Fibroblast of peridontal ligament (primary cell): Measurements from ENCODE around the gene MAN2B2.
"Not testable (repeated sequence)": the region's sequence is repeated elsewhere in the genome, so short reads cannot be mapped to it uniquely, and the experiment has no call there.

Experiments used
- DNase-seq: peaks from one replicate; pipeline ENCODE4 v3.0.0-alpha.2; 2010; ENCODE audit errors: extremely low read depth

Gene MAN2B2

DNA sequence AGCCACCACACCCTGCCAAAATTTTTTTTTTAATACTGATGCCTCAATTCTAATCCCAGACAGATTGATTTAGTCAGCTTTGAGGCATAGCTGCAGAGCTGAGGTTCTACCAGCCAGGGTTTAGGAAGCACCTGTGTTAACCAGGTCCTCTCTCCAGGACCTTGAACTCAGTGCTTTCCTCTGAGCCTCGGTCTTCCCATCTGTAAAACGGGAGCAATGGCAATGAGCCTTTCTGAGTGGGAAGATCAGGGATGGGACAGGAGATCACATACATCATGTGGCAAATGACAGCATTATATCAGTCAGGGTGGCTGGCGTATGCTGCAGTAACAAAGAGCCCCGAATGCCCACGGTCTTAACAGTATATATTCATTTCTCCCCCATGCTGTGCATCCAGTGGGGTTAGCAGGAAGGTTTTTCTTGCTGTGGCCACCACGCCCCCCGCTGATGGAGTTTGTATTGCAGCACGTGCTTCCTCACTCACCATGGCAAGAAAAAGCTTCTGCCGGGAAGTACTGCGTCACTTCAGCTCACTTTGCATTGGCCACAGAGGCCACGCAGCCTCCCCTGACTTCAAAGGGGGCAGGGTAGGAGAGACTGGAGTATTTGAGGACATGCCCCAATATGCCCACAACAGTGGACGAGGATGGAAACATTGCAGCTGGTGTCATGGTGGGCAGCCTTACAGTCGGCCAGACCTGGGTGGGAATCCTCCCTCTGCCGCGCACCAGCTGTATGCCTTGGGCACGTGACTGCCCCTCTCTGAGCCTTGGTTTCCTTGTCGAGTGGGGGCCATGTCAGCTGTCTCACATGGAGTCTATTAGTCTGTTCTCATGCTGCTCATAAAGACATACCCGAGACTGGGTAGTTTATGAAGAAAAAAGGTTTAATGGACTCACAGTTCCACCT lies 41.4 kb downstream of the MAN2B2 start:
- DNase-seq: no peak

- DNase-seq: no peak
Observed at GRCh38 chr4:6617246-6617645, 42.3 kb downstream of the MAN2B2 start.

- DNase-seq: no peak
Observed at GRCh38 chr4:6618386-6619115, 43.6 kb downstream of the MAN2B2 start.

GRCh38 chr4:6619116-6619465 lies 44.1 kb downstream of the MAN2B2 start:
- DNase-seq: no peak

DNA sequence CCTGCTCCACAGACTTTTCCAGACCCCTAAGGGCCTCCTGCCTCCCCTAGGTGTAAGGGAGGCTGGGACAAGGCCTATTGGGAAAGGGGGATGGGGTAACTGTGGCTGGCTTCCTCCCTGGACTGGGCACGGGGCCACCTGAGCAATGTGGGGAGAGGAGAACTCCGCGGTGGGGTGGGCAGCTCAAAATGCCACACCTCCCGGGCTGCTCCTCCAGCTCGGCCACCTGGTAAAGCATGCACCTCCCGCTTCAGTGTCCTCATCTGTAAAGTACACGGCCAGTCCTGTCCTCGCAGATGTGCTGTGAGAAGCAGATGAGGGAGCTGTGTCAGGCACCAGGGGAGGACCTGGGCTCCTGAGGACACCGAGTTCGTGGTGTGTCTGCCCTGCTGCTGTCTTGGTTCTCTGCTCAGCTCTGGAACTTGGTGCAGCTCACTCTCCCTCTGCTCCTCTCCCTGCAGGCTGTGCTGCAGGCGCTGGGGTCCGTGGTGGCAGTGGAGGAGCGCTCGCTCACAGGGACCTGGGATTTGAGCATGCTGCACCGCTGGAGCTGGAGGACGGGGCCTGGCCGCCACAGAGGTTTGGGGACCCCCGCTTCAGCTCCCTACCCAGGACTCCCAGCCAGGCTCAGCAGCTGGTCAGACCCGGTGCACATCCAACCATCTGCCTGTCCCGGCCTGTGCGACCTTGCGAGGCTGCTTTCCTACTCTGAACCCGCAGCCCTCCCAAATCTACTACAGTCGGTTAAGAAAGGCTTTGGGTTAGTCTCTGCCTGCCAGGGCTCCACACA lies 44.7 kb downstream of the MAN2B2 start:
- DNase-seq: no peak

GRCh38 chr4:6620296-6620695 lies 45.3 kb downstream of the MAN2B2 start:
- no peak for DNase-seq

- no peak for DNase-seq
Observed at GRCh38 chr4:6620891-6621555, 46.0 kb downstream of the MAN2B2 start.

DNA sequence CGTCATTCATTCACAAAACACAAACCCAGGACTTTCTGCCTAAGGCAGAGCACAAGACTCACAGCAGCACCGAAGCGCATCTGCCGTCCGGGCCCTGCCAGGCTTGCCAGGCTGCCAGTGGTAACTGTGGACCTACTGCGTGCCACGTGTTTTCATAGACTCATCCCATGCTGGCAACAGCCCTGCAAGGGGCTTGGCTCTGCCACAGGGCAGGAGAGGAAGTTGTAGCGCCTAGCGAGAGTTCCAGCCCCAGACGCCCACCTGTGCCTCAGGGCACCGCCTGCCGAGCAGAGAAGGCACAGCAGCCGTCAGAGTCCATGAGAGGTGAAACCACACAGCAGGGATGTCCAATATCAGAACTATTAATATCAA lies 46.6 kb downstream of the MAN2B2 start:
- no peak for DNase-seq

GRCh38 chr4:6622744-6623143 lies 47.8 kb downstream of the MAN2B2 start:
- DNase-seq: no peak

DNA sequence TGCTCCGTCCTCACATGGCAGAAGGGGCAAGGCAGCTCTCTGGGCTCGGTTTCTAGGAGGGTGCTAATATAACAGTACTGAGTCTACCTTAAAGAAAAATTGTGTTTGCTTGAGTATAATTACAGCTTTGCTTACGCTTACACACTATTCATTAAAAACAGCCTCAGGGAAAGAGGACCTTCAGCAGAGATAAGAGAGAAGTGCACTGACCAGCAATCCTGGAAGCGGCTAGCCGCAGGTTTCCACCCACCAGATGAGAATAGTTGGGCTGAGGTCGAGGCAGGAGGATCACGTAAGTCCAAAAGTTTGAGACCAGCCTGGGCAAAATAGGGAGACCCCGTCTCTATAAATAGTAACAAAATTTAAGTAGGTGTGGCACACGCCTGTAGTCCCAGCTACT lies 50.3 kb downstream of the MAN2B2 start:
- DNase-seq: no peak

- no peak for DNase-seq
Observed at GRCh38 chr4:6626066-6626465, 51.1 kb downstream of the MAN2B2 start.

DNA sequence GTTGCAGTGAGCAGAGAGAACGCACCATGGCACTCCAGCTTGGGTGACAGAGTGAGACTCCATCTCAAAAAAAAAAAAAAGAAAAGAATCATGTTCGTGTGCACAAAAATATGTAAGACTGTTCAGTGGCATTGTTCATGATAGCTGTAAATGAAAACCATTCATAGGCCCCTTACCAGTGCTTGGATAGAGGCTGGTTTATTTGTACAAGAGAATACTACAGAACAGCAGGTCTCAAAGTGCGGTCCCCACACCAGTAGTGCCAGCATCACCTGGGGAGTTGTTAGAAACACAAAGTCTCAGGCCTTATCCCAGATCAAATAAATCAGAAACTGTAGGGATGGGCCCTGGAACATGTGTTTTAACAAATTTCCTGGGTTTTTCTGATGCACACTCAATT lies 52.8 kb downstream of the MAN2B2 start:
- no peak for DNase-seq

GRCh38 chr4:6628484-6628883 lies 53.5 kb downstream of the MAN2B2 start:
- DNase-seq: not testable (repeated sequence)

GRCh38 chr4:6632125-6632524 lies 57.1 kb downstream of the MAN2B2 start:
- no peak for DNase-seq

DNA sequence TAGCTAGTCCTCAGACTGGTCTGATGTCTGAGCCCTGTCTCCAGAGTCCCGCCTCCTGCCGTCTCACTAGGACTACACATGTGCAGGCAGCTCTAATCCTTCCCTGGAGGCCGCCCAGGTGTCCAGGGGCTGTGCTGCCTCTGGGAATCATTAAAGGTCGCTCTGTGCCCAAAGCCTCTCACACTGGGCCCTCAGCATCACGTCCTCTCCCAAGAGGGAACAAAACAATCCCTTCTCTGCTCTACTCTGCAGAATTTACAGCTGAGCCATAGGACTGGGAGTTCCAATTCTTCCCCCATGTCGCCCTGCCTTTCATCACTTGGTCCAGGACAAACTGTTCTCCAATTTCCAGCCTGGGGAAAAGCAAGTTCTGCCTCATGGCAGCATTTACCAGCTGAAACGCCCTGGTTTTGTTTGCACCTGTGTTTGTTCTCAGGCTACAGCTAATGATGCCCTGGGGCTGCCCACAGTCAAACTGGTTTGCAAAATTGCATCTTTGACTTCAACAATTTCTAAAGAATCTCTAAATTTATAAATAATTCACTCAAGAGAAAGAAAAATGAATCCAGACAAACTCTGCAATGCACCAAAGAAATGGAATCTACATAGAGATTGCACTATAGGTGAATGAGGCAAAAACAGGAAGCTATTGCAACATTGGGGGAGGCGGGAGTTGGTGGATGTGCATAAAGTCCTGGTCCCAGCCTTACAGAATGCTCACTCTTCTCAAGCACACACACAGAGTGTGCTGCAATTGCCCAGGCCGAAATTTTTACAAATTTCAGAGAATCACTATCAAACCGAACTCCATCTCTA lies 58.3 kb downstream of the MAN2B2 start:
- DNase-seq: peak; percentile 15

DNA sequence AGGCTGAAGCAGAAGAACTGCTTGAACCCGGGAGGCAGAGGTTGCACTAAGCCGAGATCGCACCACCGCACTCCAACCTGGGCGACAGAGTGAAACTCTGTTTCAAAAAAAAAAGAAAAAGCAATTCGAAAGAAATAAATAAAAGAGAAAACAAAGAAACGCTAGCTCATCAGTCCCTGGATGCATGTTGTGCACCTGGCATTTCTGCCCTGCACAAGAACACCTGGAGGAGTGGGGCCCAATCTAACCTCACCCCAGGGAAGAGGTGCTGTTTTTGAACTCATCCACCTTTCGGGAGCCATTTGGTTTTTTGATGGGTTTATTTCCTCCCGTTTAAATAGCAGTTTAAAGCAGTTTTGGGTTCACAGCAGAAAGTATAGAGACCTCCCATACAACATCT lies 59.8 kb downstream of the MAN2B2 start:
- DNase-seq: no peak

DNA sequence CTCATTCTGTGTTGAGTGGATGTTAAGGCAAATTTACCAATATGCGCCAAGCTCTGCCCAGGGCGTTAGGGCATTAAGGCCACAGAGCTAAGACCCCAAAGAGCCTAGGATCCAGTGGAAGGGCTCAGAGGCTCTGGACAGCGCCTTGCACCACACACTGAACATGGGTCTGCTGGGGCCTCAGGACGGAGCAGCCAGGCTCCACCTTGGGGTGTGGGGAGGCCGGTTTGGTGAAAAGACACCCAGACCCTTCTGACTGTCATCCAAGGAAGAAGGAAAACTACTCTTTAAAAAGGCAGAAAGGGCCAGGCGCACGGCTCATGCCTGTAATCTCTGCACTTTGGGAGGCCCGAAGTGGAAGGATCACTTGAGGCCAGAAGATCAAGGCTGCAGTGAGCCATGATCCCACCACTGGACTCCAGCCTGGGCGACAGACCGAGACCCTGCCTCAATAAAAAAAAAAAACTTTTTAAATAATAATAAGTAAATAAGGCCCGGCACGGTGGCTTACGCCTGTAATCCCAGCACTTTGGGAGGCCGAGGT lies 64.2 kb downstream of the MAN2B2 start:
- DNase-seq: no peak

GRCh38 chr4:6640292-6641163 lies 65.5 kb downstream of the MAN2B2 start, which contains the start of gene MRFAP1:
Gene MRFAP1 (plus strand): TSS chr4:6640685. CDS start chr4:6640863, 178 bp downstream.
- peak; percentile 91 for DNase-seq

DNA sequence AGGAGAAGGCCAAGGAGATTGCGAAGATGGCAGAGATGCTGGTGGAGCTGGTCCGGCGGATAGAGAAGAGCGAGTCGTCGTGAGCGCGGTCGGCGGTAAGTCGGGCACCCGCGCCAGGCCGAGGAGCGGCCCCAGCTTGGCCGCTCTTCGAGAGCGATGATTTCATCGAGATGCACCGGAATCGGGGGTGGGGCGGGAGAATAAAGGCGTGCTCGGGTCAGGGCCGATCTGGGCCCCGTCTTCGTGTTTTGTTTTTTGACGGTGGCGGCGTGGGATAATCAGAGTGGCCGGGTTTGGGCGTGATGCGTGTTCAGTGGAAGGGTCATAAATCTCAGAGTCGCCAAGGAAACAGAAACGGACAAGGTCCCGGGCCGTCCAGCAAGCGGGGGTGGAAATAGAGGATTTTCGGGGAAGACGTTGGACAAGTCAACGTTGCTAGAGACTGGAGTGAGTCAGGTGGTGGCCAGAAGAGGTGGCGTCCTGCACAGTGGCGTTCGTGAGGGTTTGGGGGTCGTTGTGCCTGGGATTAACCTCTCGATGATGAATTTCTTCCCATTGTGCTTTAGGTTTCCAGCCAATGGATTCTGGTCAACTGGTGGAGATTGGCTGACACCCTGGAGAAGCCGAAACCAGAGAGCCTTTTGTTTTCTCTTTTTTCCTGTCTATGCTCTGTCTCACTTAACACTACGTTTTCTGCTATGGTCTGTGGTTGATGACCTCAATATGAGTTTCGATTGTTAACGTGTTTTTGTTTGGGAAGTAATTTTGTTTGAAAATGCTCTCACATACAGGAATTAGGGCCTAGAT lies 66.4 kb downstream of the MAN2B2 start:
- peak; percentile 49 for DNase-seq
